Effector memory CD8-positive, alpha-beta T cell (primary cell): ENCODE measurements around the gene CDK15.
"Not testable (repeated sequence)": the region's sequence is repeated elsewhere in the genome, so short reads cannot be mapped to it uniquely, and the experiment has no call there.

Experiments
- ATAC-seq: fragments of 150-1000 bp; cut with Tn5 transposase; replicated peaks from 2 replicates; pipeline ENCODE4 v1.10.0; 2021; ENCODE audit warnings: mild to moderate bottlenecking, moderate library complexity
- DNase-seq, 3 experiments: peaks; one replicate each; pipeline ENCODE4 v3.0.0; 2021
- H3K27ac Mint-ChIP-seq, 2 donors: one replicate each; pipeline ENCODE4 v1.8.0; 2022; ENCODE audit warnings: mild to moderate bottlenecking in 2 of 2, mixed read lengths in 2 of 2, moderate library complexity in 2 of 2
- H3K27me3 Mint-ChIP-seq, 2 donors: one replicate each; pipeline ENCODE4 v1.8.0; 2022; ENCODE audit warnings: mixed read lengths in 2 of 2
- H3K36me3 Mint-ChIP-seq: one replicate; pipeline ENCODE4 v1.8.0; 2022; ENCODE audit warnings: mild to moderate bottlenecking, moderate library complexity, mixed read lengths; ENCODE audit not compliant: insufficient read depth
- H3K4me1 Mint-ChIP-seq, 2 donors: one replicate each; pipeline ENCODE4 v1.8.0; 2022; ENCODE audit warnings: low read depth in 2 of 2, mixed read lengths in 2 of 2
- H3K4me3 Mint-ChIP-seq, 2 donors: one replicate each; pipeline ENCODE4 v1.8.0; 2022; ENCODE audit warnings: mild to moderate bottlenecking in 2 of 2, mixed read lengths in 2 of 2, moderate library complexity in 2 of 2
- H3K9me3 Mint-ChIP-seq, 2 donors: one replicate each; pipeline ENCODE4 v1.8.0; 2022; ENCODE audit warnings: mixed read lengths in 2 of 2

The CDK15 gene

GRCh38 chr2:201824212-201824611 lies 17.9 kb downstream of the CDK15 start:
- Mint-ChIP-seq H3K27ac (no peak overlapping the region), H3K4me1 (no peaks in the 10 kb centered on the region), H3K36me3 (no peaks in the 10 kb centered on the region), H3K9me3 (no peaks in the 10 kb centered on the region), H3K27me3 (peaks cover 18 to 26% of the 10 kb centered on the region in 2 donors), H3K4me3 (no peak overlapping the region)
- DNase-seq: no peak
- no peak for ATAC-seq

GRCh38 chr2:201827621-201828020 lies 21.3 kb downstream of the CDK15 start:
- H3K27ac Mint-ChIP-seq: no peak overlapping the region
- no peaks in the 10 kb centered on the region for H3K36me3 Mint-ChIP-seq
- peaks cover 0 to 24% of the 10 kb centered on the region in 2 donors for H3K27me3 Mint-ChIP-seq

GRCh38 chr2:201828220-201828619 lies 21.9 kb downstream of the CDK15 start:
- H3K36me3 Mint-ChIP-seq: no peaks in the 10 kb centered on the region
- peaks cover 0 to 24% of the 10 kb centered on the region in 2 donors for H3K27me3 Mint-ChIP-seq
- no peak for ATAC-seq
- DNase-seq: no peak
- no peaks in the 10 kb centered on the region for H3K4me1 Mint-ChIP-seq
- no peaks in the 10 kb centered on the region for H3K9me3 Mint-ChIP-seq
- no peak overlapping the region for H3K4me3 Mint-ChIP-seq
- no peak overlapping the region for H3K27ac Mint-ChIP-seq

More at GRCh38 chr2:201827621-201828020, 21.3 kb downstream of the CDK15 start:
- no peaks in the 10 kb centered on the region for H3K9me3 Mint-ChIP-seq
- H3K4me1 Mint-ChIP-seq: no peaks in the 10 kb centered on the region
- no peak for ATAC-seq
- H3K4me3 Mint-ChIP-seq: no peak overlapping the region
- DNase-seq: no peak

GRCh38 chr2:201830666-201831065 lies 24.3 kb downstream of the CDK15 start:
- H3K27me3 Mint-ChIP-seq: peaks cover 0 to 20% of the 10 kb centered on the region in 2 donors
- H3K27ac Mint-ChIP-seq: no peak overlapping the region
- H3K4me3 Mint-ChIP-seq: no peak overlapping the region
- H3K4me1 Mint-ChIP-seq: no peaks in the 10 kb centered on the region
- ATAC-seq (no peak), DNase-seq (no peak)
- H3K36me3 Mint-ChIP-seq: no peaks in the 10 kb centered on the region
- no peaks in the 10 kb centered on the region for H3K9me3 Mint-ChIP-seq

GRCh38 chr2:201831469-201831868 lies 25.1 kb downstream of the CDK15 start:
- Mint-ChIP-seq H3K27me3 (peaks cover under 1 to 21% of the 10 kb centered on the region in 2 donors), H3K4me3 (no peak overlapping the region), H3K9me3 (no peaks in the 10 kb centered on the region), H3K4me1 (no peaks in the 10 kb centered on the region), H3K27ac (no peak overlapping the region), H3K36me3 (no peaks in the 10 kb centered on the region)
- ATAC-seq (no peak), DNase-seq (no peak)

- DNase-seq (no peak), ATAC-seq (no peak)
- H3K4me3 Mint-ChIP-seq: no peak overlapping the region
- no peaks in the 10 kb centered on the region for H3K9me3 Mint-ChIP-seq
- peaks cover 7 to 28% of the 10 kb centered on the region in 2 donors for H3K27me3 Mint-ChIP-seq
- no peak overlapping the region for H3K27ac Mint-ChIP-seq
- H3K36me3 Mint-ChIP-seq: no peaks in the 10 kb centered on the region
- H3K4me1 Mint-ChIP-seq: no peaks in the 10 kb centered on the region
Measured at GRCh38 chr2:201833781-201834180, 27.4 kb downstream of the CDK15 start.

GRCh38 chr2:201835066-201835465 lies 28.7 kb downstream of the CDK15 start:
- Mint-ChIP-seq H3K4me3 (no peak overlapping the region), H3K36me3 (no peaks in the 10 kb centered on the region), H3K9me3 (no peaks in the 10 kb centered on the region), H3K27ac (no peak overlapping the region), H3K27me3 (peaks cover 7 to 22% of the 10 kb centered on the region in 2 donors), H3K4me1 (no peaks in the 10 kb centered on the region)
- DNase-seq (no peak), ATAC-seq (no peak)

GRCh38 chr2:201837391-201837790 lies 31.1 kb downstream of the CDK15 start:
- no peak for DNase-seq
- H3K27ac Mint-ChIP-seq: no peak overlapping the region
- no peaks in the 10 kb centered on the region for H3K36me3 Mint-ChIP-seq
- H3K4me3 Mint-ChIP-seq: no peak overlapping the region
- no peaks in the 10 kb centered on the region for H3K4me1 Mint-ChIP-seq
- ATAC-seq: no peak
- peaks cover 15 to 16% of the 10 kb centered on the region in 2 donors for H3K27me3 Mint-ChIP-seq
- H3K9me3 Mint-ChIP-seq: no peaks in the 10 kb centered on the region

GRCh38 chr2:201837824-201838431 lies 31.6 kb downstream of the CDK15 start:
- no peak for ATAC-seq

GRCh38 chr2:201839727-201840126 lies 33.4 kb downstream of the CDK15 start:
- ATAC-seq (no peak), DNase-seq (no peak)
- Mint-ChIP-seq H3K9me3 (no peaks in the 10 kb centered on the region), H3K4me3 (no peak overlapping the region), H3K27me3 (peaks cover 21 to 27% of the 10 kb centered on the region in 2 donors), H3K4me1 (no peaks in the 10 kb centered on the region), H3K27ac (no peak overlapping the region), H3K36me3 (no peaks in the 10 kb centered on the region)

More at GRCh38 chr2:201837824-201838431, 31.6 kb downstream of the CDK15 start:
- no peak for DNase-seq
- no peak overlapping the region for H3K4me3 Mint-ChIP-seq
- no peaks in the 10 kb centered on the region for H3K9me3 Mint-ChIP-seq
- H3K36me3 Mint-ChIP-seq: no peaks in the 10 kb centered on the region
- H3K27ac Mint-ChIP-seq: no peak overlapping the region
- H3K27me3 Mint-ChIP-seq: peaks cover 15 to 21% of the 10 kb centered on the region in 2 donors
- H3K4me1 Mint-ChIP-seq: no peaks in the 10 kb centered on the region

- no peak for ATAC-seq
- H3K9me3 Mint-ChIP-seq: no peaks in the 10 kb centered on the region
- H3K36me3 Mint-ChIP-seq: no peaks in the 10 kb centered on the region
- no peaks in the 10 kb centered on the region for H3K4me1 Mint-ChIP-seq
- H3K27me3 Mint-ChIP-seq: peaks cover 21 to 27% of the 10 kb centered on the region in 2 donors
- no peak overlapping the region for H3K4me3 Mint-ChIP-seq
- H3K27ac Mint-ChIP-seq: no peak overlapping the region
- DNase-seq: no peak
Measured at GRCh38 chr2:201840726-201841125, 34.4 kb downstream of the CDK15 start.

GRCh38 chr2:201842131-201842860 lies 36.0 kb downstream of the CDK15 start:
- Mint-ChIP-seq H3K4me1 (no peaks in the 10 kb centered on the region), H3K36me3 (no peaks in the 10 kb centered on the region)

GRCh38 chr2:201844922-201845321 lies 38.6 kb downstream of the CDK15 start:
- not testable (repeated sequence) for H3K4me1 Mint-ChIP-seq, ATAC-seq, DNase-seq, H3K36me3 Mint-ChIP-seq, H3K9me3 Mint-ChIP-seq, H3K27ac Mint-ChIP-seq, H3K4me3 Mint-ChIP-seq
- H3K27me3 Mint-ChIP-seq: peaks cover 24 to 47% of the 10 kb centered on the region in 2 donors

More at GRCh38 chr2:201842131-201842860, 36.0 kb downstream of the CDK15 start:
- Mint-ChIP-seq H3K9me3 (no peaks in the 10 kb centered on the region), H3K4me3 (no peak overlapping the region), H3K27me3 (peaks cover 11 to 24% of the 10 kb centered on the region in 2 donors), H3K27ac (no peak overlapping the region)
- DNase-seq: no peak
- ATAC-seq: no peak

- Mint-ChIP-seq H3K9me3 (no peaks in the 10 kb centered on the region), H3K4me1 (no peaks in the 10 kb centered on the region), H3K36me3 (no peaks in the 10 kb centered on the region), H3K27ac (no peak overlapping the region), H3K4me3 (no peak overlapping the region), H3K27me3 (peaks cover 19 to 47% of the 10 kb centered on the region in 2 donors)
- no peak for ATAC-seq
- no peak for DNase-seq
Measured at GRCh38 chr2:201847481-201847880, 41.1 kb downstream of the CDK15 start.
